GM12878 (cell line): ENCODE measurements around the gene CMSS1.

ENCODE experiments used
- DPF2 ChIP-seq: fragments of 450-650 bp; IDR thresholded peaks from 2 replicates; pipeline ENCODE4 v1.6.1; 2017; ENCODE audit warnings: mild to moderate bottlenecking
- JUND ChIP-seq: IDR thresholded peaks from 2 replicates; pipeline ENCODE4 v1.6.1; 2012; ENCODE audit warnings: low read depth, mild to moderate bottlenecking, low read length, improper control_type of control experiment, moderate library complexity
- MXI1 ChIP-seq: fragments of 150-350 bp; IDR thresholded peaks from 2 replicates; pipeline ENCODE4 v1.6.1; 2011; ENCODE audit warnings: low read depth, mild to moderate bottlenecking, inconsistent platforms, low read length, improper control_type of control experiment
- MYB ChIP-seq: fragments of 150-350 bp; IDR thresholded peaks from 2 replicates; pipeline ENCODE4 v1.6.1; 2014; ENCODE audit warnings: mild to moderate bottlenecking, low read depth, low read length, borderline replicate concordance
- POLR2A ChIP-seq: IDR thresholded peaks from 2 replicates; pipeline ENCODE4 v1.6.1; 2011; ENCODE audit warnings: low read depth, mild to moderate bottlenecking, low read length
- POLR2AphosphoS5 ChIP-seq: IDR thresholded peaks from 2 replicates; pipeline ENCODE4 v1.6.1; 2011; ENCODE audit warnings: mild to moderate bottlenecking, low read length, inconsistent platforms
- TCF12 ChIP-seq: IDR thresholded peaks from 2 replicates; pipeline ENCODE4 v1.6.1; 2011; ENCODE audit warnings: low read depth, mild to moderate bottlenecking, low read length
- ZNF274 ChIP-seq: IDR thresholded peaks from one replicate; pipeline ENCODE4 v1.8.0; 2011; ENCODE audit not compliant: insufficient read length, insufficient read depth
- TF ChIP-seq, protein P1 (sequence below), 3 experiments: IDR thresholded peaks in 2 of 3; conservative IDR thresholded peaks in 1 of 3; 2 replicates each; pipeline ENCODE4 v1.5.1; 2011; ENCODE audit warnings: low read depth in 3 of 3, low read length in 3 of 3, mild to moderate bottlenecking in 3 of 3, control low read depth in 2 of 3, moderate library complexity in 2 of 3, inconsistent platforms in 1 of 3, mixed read lengths in 1 of 3; ENCODE audit not compliant: control insufficient read depth in 2 of 3, insufficient read depth in 1 of 3; ENCODE audit errors: extremely low read depth in 1 of 3
- TF ChIP-seq, protein P2 (sequence below): IDR thresholded peaks from 2 replicates; pipeline ENCODE4 v1.6.1; 2011; ENCODE audit warnings: mild to moderate bottlenecking, low read depth, low read length, moderate library complexity; ENCODE audit not compliant: insufficient replicate concordance

DNA sequence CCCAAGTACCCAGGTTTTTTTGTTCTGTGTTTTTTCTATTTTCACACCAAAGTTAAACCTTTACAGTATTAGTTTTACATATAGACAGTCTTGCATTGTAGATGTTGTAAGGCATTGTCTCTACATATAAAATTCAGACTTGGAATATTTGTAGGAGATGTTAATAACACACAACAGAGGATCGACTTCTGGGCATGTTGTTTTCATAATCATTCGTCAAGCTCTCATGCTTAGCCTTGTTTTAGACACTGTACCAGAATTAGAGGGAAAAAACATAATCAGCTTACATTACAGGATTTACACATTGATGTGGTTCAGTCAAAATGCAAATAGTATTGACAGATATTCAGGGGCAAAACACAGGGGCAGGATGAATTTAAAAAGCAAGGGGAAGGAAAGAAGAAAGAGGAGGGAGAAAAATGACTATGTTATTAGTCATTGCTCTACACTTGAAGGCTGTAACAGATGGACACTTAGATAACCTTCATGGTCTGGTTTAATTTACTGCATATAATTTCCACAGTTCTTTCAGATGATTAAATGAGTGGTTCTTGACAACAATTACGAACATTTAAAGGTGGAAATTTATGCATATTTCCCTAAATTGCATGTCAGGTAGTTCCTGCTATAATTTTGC, 7.5 kb downstream of the CMSS1 start:
- TF ChIP-seq MYB (no peak), POLR2A (no peak), MXI1 (no peak), POLR2AphosphoS5 (no peak), JUND (no peak), TCF12 (no peak), DPF2 (no peak), ZNF274 (no peak)
- TF ChIP-seq, protein P1, sequence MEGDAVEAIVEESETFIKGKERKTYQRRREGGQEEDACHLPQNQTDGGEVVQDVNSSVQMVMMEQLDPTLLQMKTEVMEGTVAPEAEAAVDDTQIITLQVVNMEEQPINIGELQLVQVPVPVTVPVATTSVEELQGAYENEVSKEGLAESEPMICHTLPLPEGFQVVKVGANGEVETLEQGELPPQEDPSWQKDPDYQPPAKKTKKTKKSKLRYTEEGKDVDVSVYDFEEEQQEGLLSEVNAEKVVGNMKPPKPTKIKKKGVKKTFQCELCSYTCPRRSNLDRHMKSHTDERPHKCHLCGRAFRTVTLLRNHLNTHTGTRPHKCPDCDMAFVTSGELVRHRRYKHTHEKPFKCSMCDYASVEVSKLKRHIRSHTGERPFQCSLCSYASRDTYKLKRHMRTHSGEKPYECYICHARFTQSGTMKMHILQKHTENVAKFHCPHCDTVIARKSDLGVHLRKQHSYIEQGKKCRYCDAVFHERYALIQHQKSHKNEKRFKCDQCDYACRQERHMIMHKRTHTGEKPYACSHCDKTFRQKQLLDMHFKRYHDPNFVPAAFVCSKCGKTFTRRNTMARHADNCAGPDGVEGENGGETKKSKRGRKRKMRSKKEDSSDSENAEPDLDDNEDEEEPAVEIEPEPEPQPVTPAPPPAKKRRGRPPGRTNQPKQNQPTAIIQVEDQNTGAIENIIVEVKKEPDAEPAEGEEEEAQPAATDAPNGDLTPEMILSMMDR (IDR thresholded peaks at IDR 0.05 in 2 of 3, conservative IDR thresholded peaks at IDR 0.05 in 1 of 3; ENCODE audit: control insufficient read depth in 2 of 3, extremely low read depth in 1 of 3, insufficient read depth in 1 of 3, low read depth in 3 of 3, low read length in 3 of 3) = no peak
- TF ChIP-seq, protein P2, sequence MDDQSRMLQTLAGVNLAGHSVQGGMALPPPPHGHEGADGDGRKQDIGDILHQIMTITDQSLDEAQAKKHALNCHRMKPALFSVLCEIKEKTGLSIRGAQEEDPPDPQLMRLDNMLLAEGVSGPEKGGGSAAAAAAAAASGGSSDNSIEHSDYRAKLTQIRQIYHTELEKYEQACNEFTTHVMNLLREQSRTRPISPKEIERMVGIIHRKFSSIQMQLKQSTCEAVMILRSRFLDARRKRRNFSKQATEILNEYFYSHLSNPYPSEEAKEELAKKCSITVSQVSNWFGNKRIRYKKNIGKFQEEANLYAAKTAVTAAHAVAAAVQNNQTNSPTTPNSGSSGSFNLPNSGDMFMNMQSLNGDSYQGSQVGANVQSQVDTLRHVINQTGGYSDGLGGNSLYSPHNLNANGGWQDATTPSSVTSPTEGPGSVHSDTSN = no peak
